Activated CD4-positive, alpha-beta T cell treated with anti-CD3 and anti-CD28 coated beads, Interleukin-2, amount 50 U/mL, for 4 hours (primary cell): Measurements from ENCODE around the gene ENKD1.

Source experiments
- DNase-seq, 2 experiments: peaks; one replicate each; pipeline ENCODE4 v3.0.0-alpha.2; 2020

The ENKD1 gene

DNA sequence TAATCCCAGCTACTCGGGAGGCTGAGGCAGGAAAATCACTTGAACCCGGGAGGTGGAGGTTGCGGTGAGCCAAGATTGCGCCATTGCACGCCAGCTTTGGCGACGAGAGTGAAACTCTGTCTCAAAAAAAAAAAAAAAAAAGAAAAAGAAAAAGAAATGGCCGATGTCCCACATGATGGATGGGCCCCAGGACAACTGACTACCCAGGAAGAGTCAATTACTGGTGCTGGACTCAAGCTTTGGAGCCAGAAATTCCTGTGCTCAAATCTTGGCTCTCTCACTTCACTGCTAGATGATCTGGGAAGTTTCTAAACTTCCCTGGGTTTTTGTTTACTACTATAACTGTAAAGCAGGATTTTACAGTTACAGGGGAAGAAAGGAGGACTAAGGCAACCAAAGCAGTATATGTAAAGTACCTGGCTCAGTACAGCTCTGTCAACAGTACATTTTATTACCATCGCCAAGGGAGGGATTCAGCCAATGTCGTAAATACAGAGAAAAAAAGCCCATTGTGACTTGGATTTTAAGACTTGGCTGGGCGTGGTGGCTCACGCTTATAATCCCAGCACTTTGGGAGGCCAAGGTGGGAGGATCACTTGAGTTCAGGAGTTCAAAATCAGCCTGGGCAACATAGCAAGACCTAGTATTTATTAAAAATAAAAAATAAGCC is 11.9 kb upstream of the ENKD1 start:
- no peak for DNase-seq

DNA sequence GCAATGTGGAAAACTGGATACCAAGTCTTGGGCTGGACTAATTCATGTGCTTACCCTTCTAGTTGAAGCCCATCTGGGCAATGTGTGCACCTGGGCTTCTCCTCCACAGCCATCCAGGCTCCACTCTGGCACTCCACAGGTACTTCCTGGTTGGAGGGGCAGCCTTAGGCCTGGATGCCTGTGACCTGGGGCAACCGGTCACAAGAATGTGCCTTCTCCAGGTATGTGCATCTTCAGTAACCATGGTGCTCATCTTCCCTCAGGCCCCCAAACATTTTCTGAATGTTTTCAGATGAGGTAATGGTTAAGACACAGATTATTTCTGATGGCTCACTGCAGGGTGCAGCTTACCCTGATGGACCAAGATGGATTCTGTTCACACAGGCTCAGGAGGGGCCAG is 11.2 kb upstream of the ENKD1 start:
- no peak for DNase-seq

DNA sequence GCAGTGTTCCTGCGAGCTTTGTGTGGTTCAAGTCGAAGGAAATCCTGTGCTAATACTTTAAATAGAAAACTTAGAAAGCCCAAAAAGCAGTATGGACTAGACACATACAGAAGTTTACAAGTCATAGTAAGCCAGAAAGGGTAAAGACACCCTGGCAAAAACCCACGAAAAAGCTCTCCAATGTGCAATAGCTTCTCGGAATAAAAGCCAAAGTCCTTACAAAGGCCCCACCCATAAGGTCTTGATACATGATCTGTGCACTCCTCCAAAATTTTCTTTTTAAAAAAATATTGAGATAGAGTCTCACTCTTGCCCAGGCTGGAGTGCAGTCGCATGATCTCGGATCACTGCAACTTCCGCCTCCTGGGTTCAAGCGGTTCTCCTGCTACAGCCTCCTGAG is 10.4 kb upstream of the ENKD1 start:
- no peak for DNase-seq

DNA sequence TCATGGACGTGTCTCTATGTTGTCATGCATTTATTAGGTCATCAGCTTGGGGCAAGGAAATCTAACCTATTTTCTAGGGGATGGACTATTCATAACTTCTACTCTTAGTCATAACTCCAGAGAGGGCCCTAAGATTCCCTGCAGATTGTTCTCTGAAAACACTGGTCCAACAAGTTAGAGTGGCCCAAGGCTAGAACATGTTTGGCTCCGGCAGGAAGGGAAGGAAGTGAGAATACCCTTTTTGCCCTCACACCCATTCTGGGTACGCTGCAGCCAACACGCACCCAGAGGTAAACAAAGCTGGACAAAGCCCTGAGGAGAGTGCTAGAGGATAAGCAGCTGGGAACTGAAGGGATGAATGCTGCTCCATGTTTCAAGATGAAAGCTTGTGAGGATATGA is 10.0 kb upstream of the ENKD1 start:
- no peak for DNase-seq

DNA sequence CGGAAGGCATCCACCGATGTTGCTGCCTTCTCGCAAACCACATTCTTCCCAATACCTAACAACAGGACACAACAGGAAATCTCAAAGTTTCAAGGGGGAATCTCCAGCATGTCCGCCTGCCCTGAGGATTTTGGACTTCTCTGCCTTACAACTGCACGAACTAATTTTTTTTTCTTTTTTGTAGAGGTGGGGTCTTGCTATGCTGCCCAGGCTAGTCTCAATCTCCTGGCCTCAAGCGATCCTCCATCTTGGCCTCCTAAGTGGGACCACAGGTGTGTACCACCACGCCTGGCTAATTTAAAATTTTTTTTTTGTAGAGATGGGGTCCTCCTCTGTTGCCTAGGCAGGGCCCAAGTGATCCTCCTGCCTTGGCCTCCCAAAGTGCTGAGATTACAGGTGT is 9.4 kb upstream of the ENKD1 start:
- no peak for DNase-seq

DNA sequence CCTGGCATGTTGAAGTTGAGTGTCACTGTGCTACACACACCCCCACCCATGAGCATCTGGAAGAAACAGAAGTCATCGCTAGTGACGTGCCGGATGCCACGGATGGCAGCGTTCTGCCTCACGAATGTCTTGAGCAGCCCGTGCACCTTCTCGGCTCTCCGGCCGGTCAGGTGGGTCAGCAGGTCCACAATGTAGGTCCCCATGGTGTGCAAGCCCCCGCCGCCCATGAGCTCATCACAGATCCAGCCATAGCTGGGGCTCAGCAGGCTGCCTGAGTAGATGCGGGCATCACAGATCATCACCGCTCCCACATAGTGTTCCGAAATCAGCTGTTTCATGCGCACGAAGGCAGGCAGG is 9.0 kb upstream of the ENKD1 start:
- DNase-seq = no peak

DNA sequence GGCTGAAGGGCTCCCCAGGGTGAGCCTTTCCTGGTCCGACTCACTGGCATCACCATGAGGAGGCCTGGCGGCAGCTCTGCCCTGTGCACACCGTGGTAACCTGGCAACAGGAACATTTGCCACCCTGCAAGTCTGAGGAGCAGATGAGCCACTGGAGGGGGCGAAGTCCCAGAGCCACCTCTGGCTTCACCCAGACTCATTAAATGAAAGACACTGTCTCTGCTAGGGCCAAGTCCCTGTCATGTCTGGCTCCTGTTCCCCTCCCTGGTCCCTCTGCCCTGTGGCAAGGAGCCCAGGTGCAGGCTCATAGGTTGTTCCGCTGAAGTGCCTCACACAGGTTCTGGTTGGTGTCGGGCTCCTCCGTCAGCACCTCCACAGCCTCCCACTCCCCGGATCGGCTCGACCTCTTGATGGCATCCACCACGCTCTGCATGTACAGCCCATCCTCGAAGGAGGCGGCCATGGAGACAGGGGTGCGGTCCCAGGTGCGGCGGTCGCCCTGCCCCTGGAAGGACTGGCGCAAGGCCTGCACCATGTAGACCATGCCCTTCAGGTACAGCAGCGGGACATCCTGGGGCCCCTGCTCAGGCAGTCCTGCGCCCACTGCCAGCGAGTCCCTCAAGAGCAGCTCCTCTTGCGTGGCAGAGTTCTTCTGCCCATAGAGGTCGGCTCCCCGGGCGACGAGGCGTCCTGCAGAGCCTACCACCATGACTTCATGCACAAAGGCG is 8.5 kb upstream of the ENKD1 start:
- DNase-seq = no peak

DNA sequence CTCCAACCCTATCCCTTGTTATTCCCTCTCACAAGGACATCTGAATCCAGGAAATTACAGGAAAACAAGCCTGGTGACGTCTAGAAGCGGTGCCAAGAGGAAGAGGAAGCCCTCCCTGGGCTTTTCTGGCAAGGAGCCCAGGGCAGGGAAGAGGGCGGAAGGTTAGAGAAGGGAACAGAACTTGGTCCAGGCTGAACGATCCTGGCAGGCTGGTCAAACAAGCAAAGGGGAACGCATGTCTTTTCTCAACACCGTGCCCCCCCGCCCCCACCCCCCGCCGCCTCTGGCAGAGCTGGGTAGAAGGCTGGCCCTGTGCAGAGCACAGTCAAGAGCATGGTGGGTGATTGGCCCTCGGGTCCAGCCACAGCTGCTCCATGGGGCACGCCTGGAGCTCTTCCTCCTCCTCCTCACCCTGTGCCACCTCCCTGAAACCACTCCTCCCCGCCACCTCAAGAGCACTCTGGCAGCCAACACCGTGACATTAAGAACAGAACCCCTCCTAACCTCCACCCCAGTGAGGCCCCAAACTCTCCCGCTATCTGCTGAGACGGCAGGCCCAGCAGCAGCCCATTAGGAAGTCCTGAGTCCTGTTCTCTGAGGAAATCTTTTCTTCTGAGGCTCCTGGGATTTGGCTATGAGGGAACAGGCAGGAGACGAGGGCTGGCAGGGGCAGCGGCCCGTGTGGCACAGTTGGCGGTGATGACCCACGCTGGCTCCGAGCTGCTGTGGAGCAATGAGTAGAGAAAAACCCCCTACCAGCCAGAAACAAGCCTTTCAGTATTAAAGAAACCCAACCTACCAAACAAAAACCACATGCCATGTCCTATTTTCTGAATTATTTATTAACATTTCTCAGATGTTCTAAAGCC is 7.4 kb upstream of the ENKD1 start:
- no peak for DNase-seq

DNA sequence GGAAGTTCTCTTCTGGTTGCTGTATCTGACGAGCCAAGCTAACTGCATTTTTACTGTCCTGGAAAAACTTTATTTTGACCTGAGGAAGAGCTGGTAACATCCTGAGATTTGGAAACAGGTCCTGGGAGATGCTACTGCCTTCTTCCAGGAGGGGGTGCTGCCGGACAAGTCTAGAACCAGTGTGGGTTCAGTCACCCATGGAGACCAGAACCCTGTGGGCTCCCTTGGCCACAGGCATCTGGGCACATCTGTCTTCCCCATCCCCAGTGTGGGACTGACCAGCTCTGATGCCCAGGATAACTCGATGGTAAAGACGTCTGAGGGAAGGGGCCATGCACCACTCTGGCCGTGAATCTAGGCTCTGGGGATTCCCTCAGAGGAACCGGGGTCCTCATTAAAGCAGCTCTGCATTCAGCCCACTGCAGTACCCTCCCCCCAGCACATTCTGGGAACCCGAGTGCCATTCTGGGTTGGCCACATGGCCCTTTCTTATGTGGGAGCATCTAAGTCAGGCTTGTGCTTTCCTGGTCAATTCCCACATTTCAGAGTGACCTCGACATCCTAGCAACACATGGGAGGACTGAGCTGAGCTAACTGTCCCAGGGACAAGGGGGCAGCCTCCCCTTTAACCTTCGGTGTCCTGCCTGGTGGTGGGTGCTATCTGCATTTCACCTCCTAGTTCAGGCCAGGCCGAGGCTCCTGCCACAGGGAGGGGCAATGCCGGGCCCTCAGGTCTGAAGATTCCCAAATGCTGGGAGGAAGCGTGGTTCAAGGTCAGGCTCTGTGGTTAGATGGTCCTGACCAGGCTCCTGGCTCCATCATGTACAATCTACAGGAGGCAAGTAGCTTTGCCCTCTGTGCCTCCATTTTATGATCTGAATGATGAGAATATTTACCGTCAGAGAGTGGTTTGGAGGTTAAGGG is 6.5 kb upstream of the ENKD1 start:
- DNase-seq = peak; percentile 40 to 52

DNA sequence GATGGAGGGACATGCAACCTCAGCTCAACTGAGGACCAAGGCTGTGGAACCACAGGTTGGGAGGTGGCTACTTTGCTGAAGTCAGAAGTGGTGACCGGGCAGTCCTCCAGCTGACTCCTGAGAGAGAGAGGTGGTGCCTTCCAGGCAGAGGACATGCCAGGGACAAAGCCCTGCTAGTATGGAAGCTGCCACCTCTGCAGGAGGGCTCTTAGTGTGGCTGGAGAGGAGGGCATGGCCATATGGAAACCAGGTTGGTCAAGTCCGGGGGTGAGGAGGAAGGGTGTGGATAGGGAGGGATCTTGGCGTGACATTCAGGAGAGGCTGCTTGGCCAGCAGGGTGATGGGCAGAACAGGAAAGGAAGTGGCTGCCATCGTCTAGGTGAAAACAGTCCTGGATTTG is 5.8 kb upstream of the ENKD1 start:
- no peak for DNase-seq

DNA sequence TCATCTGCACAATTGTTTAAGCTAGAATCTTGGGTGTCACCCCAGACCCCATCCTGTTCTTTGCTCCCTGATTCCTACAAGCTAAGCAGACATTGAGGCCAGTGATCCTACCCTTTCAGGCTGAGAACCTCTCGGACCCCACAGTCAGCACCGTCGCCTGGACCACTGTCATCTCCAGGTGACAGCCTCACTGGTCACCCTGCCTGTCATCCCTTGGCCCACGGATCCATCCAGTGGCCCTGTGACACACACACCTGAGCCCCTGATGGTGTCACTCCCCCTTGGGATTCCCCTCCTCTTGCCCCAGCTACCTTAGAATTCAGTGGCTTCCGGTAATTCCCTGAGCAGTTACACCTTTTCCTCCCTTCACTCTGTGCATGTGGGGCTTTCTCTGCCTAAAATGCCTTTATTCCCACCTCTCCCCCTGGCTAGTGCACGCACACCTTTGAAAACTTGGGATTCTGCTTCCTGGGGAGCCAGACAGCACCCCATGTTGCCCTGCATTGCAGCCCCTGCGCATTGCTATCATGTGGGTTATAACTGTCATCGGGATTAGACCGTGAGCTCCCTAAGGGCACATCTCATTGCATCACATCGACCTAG is 3.0 kb upstream of the ENKD1 start:
- no peak for DNase-seq

DNA sequence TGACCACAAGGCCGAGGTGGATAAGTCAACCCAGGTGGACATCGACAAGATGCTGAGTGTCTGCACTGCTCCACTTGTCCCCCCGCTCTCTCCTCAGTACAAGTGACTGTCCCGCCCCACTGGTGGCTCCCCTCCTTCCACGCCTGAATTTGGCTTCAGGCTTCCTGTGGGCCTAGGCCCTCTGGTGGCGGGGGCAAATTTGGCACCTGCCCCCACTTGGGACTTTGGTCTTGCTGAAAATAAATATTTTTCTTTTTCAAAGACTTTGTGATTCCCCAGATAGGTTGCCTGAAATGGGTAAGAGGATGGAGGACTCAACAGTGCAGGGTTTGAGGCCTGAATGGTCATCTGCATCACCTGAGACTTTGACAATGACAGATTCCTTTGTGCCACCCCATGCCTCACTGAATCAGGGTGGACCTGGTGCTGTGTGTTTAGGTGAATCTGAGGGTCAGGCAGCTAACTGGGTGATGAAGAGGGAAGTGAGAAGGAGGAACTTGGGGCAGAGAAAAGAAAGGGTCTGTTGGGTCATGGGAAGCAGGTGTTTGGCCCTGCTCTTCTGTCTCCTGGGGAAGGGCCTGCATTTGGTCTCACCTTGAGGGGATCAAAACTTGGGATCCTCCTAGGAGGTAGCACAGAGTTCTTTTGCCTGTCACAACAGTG is 2.1 kb upstream of the ENKD1 start:
- DNase-seq = no peak

DNA sequence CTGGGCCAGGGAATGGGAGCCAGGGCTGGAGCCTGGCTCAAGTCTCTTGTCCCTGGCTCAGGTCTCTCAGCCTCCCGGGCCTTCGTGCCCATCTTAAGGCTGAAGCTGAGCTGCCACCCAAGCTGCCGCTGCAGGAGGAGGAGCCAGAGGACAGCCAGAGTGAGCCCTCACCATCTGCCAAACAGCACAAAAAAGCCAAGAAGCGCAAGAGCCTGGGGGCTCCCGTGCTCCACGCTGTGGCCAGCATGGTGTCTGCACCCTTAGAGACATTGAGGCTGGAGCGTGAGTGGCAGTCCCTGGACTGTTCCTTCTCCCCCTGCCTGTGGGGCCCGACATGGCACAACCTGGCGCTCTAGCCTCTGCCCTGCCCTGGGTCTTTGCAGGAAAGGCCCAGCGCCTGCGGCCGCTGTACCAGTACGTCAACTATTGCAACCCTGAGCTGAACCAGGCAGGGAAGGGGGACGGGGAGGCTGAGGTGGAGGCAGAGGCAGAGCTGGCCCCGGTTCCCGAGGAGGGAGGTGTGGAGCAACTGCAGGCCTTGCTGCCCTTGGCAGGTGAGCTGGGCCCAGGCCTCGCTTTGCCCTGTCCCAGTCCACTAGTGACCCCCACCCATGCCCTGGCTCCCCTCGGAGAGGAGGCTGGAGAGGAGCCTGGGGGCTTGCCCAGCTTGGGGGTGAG is 1.4 kb upstream of the ENKD1 start:
- DNase-seq = peak; percentile 74 to 79

DNA sequence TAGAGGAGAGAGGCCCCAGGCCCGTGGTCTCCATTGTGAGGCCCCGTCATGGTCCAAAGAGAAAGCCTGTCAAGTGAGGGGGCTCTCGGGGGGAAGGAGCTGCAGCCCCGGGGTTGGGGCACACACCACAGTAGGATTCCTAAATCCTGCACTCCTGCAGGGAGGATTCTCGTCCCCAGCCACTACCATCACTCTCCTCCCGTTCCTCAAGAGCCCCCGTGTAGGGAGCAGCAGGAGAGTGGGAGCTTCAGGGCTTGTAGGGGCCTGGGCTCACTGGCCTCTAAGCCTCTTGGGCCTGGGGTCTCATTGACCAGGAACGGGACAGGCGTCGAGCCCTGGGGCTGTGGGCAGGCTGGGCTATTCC is 885 bp upstream of the ENKD1 start:
- no peak for DNase-seq

DNA sequence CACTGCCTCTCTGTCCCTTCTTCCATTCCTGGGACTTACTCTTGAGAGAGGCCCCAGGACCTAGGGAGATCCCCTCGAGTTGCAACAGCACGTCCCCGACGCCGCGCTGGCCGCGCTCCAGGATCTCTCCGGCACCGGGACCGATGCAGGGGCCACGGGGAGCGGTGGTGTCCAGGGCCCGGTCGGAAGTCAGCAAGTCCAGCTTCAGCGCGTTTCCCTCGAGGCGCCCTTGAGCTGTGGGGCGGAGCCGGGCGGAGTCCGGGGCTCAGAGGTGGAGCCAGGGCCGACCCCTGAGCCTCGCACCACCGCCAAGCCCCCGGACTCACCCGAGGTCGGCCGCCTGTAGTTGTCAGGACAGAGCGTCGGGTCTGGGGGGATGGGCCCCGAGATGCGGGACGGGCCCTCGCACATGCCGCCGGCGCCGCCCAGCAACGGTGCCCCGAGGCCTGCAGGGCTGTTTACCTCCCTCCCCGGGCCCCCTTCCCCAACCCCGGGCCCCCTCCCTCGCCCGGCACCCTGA is 458 bp downstream of the ENKD1 start:
- no peak for DNase-seq

DNA sequence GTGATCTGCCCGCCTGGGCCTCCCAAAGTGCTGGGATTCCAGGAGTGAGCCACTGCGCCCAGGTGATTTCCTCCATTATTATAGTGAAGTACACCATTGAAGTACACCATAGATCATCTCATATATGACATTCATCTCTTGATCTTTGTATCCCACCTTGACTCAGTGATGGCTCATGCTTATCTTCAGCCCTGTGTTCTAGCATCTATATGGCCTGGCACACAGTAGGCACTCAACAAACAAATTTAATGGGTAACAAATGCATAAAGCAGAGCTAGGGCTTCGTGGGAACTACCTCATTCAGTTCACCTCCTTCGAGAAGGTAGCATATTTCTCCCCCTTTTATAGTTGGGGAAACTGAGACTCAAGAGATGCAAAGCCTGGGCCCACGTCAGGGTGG is 952 bp downstream of the ENKD1 start:
- DNase-seq = no peak

DNA sequence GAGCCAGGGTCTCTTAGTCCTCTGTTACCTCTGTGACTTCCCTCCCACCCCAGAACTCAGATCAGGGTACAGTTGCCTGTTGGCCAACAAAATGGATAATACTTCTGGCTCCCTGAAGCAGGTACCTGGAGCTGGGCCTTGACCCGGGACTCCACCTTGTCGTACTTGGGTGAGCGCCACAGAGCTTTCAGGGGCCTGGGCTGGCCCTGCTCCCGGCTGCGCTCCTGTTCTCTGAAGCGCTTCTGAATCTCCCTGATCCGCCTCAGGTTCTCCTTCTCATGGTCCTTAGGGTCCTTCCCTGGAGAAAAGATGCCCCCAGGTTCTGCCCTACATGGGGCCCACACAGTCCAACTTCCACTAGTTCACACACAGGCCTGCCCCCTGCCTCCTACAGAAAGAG is 1.7 kb downstream of the ENKD1 start:
- no peak for DNase-seq

DNA sequence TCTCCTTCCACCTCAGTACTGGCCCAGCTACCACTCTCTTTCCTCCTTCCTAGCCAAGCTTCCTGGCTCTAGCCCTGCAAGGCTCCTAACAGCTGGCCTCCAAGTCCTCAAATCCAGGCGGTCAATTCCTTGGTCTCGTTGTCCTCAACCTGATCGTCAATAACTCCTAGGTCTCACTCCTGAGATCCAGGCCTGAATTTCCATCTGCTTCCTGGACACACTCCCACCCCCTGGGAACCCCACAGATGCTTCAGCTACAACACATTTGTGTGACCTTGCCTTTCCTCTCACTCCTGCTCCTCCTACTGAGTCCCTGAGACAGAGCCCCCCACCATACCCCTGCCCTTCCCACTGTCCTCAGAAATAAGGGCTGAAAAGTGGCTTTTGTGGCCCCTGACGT is 2.3 kb downstream of the ENKD1 start:
- DNase-seq = no peak

DNA sequence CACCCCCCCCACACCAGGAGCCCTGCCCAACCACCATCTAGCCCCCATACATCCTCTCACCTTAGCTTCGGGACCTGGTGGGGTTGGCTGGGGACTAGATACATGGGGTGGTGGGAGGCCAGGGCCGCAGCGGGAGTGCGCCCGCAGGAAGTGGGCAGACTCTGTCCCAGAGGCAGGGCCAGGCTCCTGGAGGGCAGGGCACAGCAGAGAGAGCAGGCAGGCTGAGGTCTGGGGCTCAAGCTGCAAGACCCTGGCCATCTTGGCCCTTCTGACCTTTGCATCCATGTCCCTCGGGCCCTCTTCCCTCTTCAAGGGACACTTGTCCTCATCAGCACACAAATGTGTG is 2.7 kb downstream of the ENKD1 start:
- DNase-seq = no peak

DNA sequence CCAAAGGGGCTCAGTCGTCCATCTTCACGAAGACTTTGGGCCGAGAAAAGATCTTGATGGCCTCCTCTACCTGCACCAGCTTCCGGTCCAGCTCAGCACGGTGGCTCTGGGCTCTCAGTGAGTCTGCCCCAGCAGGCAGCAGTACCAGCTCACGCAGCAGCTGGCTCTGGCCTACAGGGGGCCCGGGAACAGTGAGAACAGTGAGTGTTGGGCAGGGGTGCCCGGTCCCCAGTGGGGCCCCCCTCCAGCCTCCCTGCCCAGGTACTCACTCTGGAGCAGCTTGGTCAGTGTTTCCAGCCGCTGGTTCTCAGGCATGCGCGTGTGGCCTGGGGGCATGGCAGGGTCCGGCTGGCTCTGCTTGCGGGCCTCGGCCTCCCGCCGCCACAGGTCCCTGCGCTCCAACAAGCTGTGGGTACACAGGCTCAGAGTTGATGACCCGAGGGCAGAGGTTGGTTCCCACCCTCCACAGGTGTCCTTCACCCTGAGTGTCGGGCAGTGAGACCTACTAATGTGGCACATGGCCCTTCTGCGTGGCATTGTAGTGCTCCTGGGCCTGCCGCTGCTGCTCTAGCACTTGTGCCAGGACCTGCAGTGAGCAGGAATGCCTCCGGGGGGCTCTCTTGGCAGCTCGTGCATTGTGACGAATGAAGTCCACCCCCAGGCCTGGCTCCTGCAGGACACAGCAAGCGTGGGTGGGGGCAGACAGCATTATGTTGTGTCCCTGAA is 3.2 kb downstream of the ENKD1 start:
- DNase-seq = no peak

DNA sequence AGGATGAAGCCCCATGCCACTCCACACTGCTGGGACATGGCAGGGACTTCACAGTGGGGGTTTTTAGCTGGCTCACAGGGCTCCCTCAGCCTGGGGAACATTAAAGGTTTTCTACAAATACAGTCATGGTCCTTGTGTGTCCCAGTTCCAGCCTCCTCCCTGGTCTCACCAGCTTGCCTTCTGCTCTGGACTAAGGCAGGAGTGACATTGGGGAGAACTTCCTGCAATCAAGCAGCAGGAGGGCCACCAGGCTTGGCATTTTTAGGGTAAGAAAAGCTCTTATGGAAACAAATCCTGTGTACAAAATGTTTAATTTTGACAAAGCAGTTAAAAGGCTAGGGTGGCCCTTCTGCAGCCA is 3.9 kb downstream of the ENKD1 start:
- DNase-seq = no peak
